MCF 10A (cell line): Measurements from ENCODE around the gene SOSTDC1. TPM values are rescaled to one million over a fixed set of nuclear protein-coding genes. Genes with fewer than 3 reads are reported as not detected.

Source experiments
- BruUV-seq: library from RNA; stranded (reverse); fragments of 400-500 nt; replicated peaks from 2 replicates; lab custom pipeline; 2021; lab: Mats Ljungman, UMichigan
- CTCF ChIA-PET: fragments of 300-600 bp; sonication (Branson Sonifier 250); formaldehyde crosslinking; extraction: SDS; loops from one replicate; lab custom pipeline; 2021; ENCODE audit warnings: antibody characterized with exemption, inconsistent platforms; lab: Yijun Ruan, JAX
- POLR2A ChIA-PET: fragments of 300-600, 350-650 bp; sonication (Branson Sonifier 250); formaldehyde crosslinking; extraction: SDS; loops from one replicate; lab custom pipeline; 2020; ENCODE audit warnings: antibody characterized with exemption, inconsistent platforms; lab: Yijun Ruan, JAX
- DNase-seq: peaks from one replicate; pipeline ENCODE4 v3.0.0-alpha.2; 2018; ENCODE audit not compliant: unreplicated experiment
- H3K27ac Mint-ChIP-seq: one replicate; pipeline ENCODE4 v1.8.0; 2022; ENCODE audit warnings: mild to moderate bottlenecking, low read depth, mixed read lengths; ENCODE audit not compliant: unreplicated experiment
- H3K27me3 Mint-ChIP-seq: one replicate; pipeline ENCODE4 v1.8.0; 2022; ENCODE audit warnings: mixed read lengths; ENCODE audit not compliant: insufficient read depth, unreplicated experiment
- H3K36me3 Mint-ChIP-seq: one replicate; pipeline ENCODE4 v1.8.0; 2022; ENCODE audit warnings: mild to moderate bottlenecking, moderate library complexity, mixed read lengths; ENCODE audit not compliant: insufficient read depth, unreplicated experiment
- H3K4me1 Mint-ChIP-seq: one replicate; pipeline ENCODE4 v1.8.0; 2022; ENCODE audit warnings: mixed read lengths; ENCODE audit not compliant: insufficient read depth, unreplicated experiment
- H3K4me3 Mint-ChIP-seq: one replicate; pipeline ENCODE4 v1.8.0; 2022; ENCODE audit warnings: mild to moderate bottlenecking, moderate library complexity, mixed read lengths; ENCODE audit not compliant: unreplicated experiment
- H3K9me3 Mint-ChIP-seq: one replicate; pipeline ENCODE4 v1.8.0; 2022; ENCODE audit warnings: mixed read lengths; ENCODE audit not compliant: unreplicated experiment
- intact Hi-C: fragments of 100-400 bp; cut with micrococcal nuclease; formaldehyde crosslinking; loops from 2 replicates; pipeline ENCODE4 v1.14.1; 2022
- total RNA-seq: library from RNA; stranded (reverse); gene quantifications from 2 replicates; pipeline ENCODE4 v1.2.3, GENCODE V29; 2022
- TF ChIP-seq, protein P1 (sequence below): fragments of 200-600 bp; IDR thresholded peaks from one replicate; pipeline ENCODE4 v1.8.0; 2022; ENCODE audit warnings: antibody characterized with exemption, mild to moderate bottlenecking; ENCODE audit not compliant: unreplicated experiment

SOSTDC1 gene
- total RNA-seq, 1 experiment from 2014 or later = not detected

DNA sequence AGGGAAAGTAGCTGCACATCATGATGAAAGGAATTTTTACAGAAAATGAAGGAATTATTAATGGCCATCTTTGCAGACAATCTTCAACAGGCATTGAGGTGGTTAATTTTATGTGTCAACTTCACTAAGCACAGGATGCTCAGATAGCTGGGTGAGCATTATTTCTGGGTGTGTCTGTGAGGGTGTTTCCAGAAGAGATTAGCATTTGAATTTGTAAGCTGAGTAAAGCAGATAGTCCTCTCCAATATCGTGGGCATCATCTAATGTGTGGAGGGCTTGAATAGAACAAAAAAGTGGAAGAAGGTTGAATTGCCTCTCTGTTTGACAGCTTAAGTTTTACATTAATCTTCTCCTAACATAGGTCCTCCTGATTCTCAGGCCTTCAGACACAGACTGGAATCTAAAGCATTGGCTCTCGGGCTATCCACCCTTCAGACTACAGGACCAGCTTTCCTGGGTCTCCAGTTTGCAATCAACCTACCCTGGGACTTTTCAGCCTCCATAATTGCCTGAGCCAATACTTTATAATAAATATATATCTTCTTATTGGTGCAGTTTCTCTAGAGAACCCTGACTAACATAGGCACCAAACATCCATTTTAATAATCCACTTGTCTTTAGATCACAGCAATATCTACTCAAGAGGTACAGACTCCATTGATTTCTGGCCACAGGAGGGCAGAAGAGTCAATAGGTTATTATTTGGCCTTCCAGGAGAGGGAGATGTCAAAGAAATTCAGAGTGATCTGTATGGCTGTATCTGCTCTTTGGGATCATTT lies 33.7 kb downstream of the SOSTDC1 start:
- Mint-ChIP-seq H3K27ac (no peak overlapping the region), H3K4me1 (no peaks in the 10 kb centered on the region), H3K36me3 (no peaks in the 10 kb centered on the region), H3K4me3 (no peak overlapping the region), H3K9me3 (no peaks in the 10 kb centered on the region), H3K27me3 (no peaks in the 10 kb centered on the region)
- TF ChIP-seq, protein P1, sequence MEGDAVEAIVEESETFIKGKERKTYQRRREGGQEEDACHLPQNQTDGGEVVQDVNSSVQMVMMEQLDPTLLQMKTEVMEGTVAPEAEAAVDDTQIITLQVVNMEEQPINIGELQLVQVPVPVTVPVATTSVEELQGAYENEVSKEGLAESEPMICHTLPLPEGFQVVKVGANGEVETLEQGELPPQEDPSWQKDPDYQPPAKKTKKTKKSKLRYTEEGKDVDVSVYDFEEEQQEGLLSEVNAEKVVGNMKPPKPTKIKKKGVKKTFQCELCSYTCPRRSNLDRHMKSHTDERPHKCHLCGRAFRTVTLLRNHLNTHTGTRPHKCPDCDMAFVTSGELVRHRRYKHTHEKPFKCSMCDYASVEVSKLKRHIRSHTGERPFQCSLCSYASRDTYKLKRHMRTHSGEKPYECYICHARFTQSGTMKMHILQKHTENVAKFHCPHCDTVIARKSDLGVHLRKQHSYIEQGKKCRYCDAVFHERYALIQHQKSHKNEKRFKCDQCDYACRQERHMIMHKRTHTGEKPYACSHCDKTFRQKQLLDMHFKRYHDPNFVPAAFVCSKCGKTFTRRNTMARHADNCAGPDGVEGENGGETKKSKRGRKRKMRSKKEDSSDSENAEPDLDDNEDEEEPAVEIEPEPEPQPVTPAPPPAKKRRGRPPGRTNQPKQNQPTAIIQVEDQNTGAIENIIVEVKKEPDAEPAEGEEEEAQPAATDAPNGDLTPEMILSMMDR = peak; percentile 45
- POLR2A ChIA-PET = no interaction called here
- intact Hi-C loops = loop anchor here (1.0 to 2.0 kb wide), 2 partner anchors 133 to 317 kb away; no protein-coding TSS in a partner anchor
- no TSS peak for BruUV-seq
- DNase-seq = peak; percentile 62
- CTCF ChIA-PET = interaction anchor here (0.6 to 4.2 kb wide), 33 partner anchors 9 to 1100 kb away, joined by 3 to 49 read pairs (median 4); no protein-coding TSS in a partner anchor

DNA sequence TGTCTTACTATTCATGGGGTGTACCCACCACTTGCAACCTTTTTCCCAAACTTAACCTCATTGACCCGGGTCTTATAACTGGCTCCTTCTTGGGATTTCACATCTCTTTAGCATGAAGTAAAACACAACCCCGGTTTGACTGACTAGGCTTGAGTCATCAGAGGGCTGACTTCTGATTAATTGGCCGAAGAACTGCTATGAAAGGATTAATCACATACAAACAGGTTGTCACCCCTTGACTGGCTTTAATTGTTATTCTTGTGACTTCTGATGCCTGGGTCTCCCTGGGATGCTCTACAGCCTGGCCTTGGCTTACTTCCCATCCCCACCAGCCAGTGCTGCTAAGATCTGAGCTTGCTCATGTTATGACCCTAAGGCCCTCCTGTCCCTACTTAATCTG lies 35.4 kb downstream of the SOSTDC1 start:
- ChIA-PET POLR2A (no interaction called here), CTCF (interaction anchor here (0.6 kb wide), 1 partner anchor 134 kb away, joined by 3 read pairs; no protein-coding TSS in a partner anchor)
- H3K4me1 Mint-ChIP-seq = no peaks in the 10 kb centered on the region
- no peak for DNase-seq
- intact Hi-C loops = no loop called here
- H3K9me3 Mint-ChIP-seq = no peaks in the 10 kb centered on the region
- H3K4me3 Mint-ChIP-seq = no peak overlapping the region
- no peaks in the 10 kb centered on the region for H3K27me3 Mint-ChIP-seq
- BruUV-seq = no TSS peak
- no peak overlapping the region for H3K27ac Mint-ChIP-seq
- TF ChIP-seq, protein P1 = no peak
- no peaks in the 10 kb centered on the region for H3K36me3 Mint-ChIP-seq

DNA sequence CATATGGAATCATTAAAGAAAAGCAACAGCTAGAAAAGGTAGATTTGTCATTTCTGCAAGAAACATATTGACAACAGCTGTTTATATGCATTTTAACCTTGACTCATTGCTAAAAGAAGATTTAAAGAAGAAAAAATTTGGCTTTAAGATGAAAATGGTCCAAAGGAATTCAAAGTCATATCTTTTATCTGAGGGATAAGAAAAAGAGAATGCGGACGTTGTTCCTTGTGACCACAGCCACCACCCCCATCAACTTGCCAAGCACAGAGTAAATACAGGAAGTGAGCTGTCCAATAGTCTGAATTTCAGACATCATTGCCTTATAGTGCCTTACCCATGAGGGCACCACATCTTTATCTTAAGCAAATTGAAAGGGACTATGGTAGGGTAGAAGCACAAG lies 36.9 kb downstream of the SOSTDC1 start:
- BruUV-seq = no TSS peak
- no peak for DNase-seq
- Mint-ChIP-seq H3K9me3 (no peaks in the 10 kb centered on the region), H3K36me3 (no peaks in the 10 kb centered on the region), H3K4me3 (no peak overlapping the region), H3K4me1 (no peaks in the 10 kb centered on the region), H3K27ac (no peak overlapping the region), H3K27me3 (no peaks in the 10 kb centered on the region)
- POLR2A ChIA-PET = no interaction called here
- TF ChIP-seq, protein P1 = no peak
- CTCF ChIA-PET = no interaction called here
- intact Hi-C loops = loop anchor here (10.0 kb wide), 1 partner anchor 344 kb away; no protein-coding TSS in a partner anchor

DNA sequence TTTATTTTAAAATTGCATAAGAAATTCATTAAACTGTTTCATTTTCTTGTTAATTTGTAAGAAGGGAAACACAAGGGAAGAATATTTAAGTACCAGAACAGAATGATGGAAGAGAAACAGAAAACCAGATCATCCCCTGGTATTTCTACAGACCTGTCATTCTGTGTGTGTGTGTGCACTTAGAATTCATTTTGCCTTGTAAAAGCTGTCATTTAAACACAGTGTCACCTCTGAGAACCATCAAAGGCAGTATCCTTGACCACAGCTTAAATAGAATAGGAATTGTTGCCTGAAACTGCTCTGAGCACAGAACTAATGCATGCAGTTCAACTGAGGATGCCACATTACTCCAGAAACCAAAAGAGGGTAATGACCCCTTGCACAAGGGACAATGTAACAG lies 37.4 kb downstream of the SOSTDC1 start:
- no TSS peak for BruUV-seq
- intact Hi-C loops = loop anchor here (10.0 kb wide), 1 partner anchor 343 kb away; no protein-coding TSS in a partner anchor
- no peak overlapping the region for H3K27ac Mint-ChIP-seq
- TF ChIP-seq, protein P1 = no peak
- H3K4me1 Mint-ChIP-seq = no peaks in the 10 kb centered on the region
- POLR2A ChIA-PET = interaction anchor here (0.9 kb wide), 1 partner anchor 23 kb away, joined by 3 read pairs; no protein-coding TSS in a partner anchor
- no peaks in the 10 kb centered on the region for H3K9me3 Mint-ChIP-seq
- no peaks in the 10 kb centered on the region for H3K36me3 Mint-ChIP-seq
- no peaks in the 10 kb centered on the region for H3K27me3 Mint-ChIP-seq
- DNase-seq = no peak
- CTCF ChIA-PET = no interaction called here
- H3K4me3 Mint-ChIP-seq = no peak overlapping the region
